GM12878 (cell line): ENCODE results near the gene ZNF691. TPM values are rescaled to one million over a fixed set of nuclear protein-coding genes. Genes with fewer than 3 reads are reported as not detected.
A peak's percentile ranks its signal among the peaks of the same experiment; 100 is the strongest.

Experiments used
- CBX5 ChIP-seq: sonication (generic); IDR thresholded peaks from 2 replicates; pipeline ENCODE4 v1.6.1; 2016; ENCODE audit warnings: low read depth, moderate library complexity, mild to moderate bottlenecking, inconsistent platforms
- CEBPB ChIP-seq, 2 experiments: fragments of 150-350 bp in 1 of 2; IDR thresholded peaks; 2 replicates each; pipeline ENCODE4 v1.6.1; 2012 to 2014; ENCODE audit warnings: low read depth in 2 of 2, low read length in 2 of 2, borderline replicate concordance in 1 of 2, inconsistent platforms in 1 of 2
- CTCF ChIP-seq, 3 experiments: IDR thresholded peaks in 2 of 3; conservative IDR thresholded peaks in 1 of 3; 2 replicates each; pipeline ENCODE4 v1.5.1; 2011; ENCODE audit warnings: low read depth in 3 of 3, low read length in 3 of 3, mild to moderate bottlenecking in 3 of 3, control low read depth in 2 of 3, moderate library complexity in 2 of 3, inconsistent platforms in 1 of 3, mixed read lengths in 1 of 3; ENCODE audit not compliant: control insufficient read depth in 2 of 3, insufficient read depth in 1 of 3; ENCODE audit errors: extremely low read depth in 1 of 3
- E2F4 ChIP-seq: IDR thresholded peaks from 2 replicates; pipeline ENCODE4 v1.6.1; 2012; ENCODE audit warnings: low read depth, low read length, improper control_type of control experiment
- ESRRA ChIP-seq: IDR thresholded peaks from 2 replicates; pipeline ENCODE4 v1.6.1; 2012; ENCODE audit warnings: mild to moderate bottlenecking, low read length, improper control_type of control experiment
- FOXK2 ChIP-seq: fragments of 450-650 bp; IDR thresholded peaks from 2 replicates; pipeline ENCODE4 v1.6.1; 2017; ENCODE audit warnings: mild to moderate bottlenecking, moderate library complexity
- IRF3 ChIP-seq: fragments of 450-650 bp; IDR thresholded peaks from 2 replicates; pipeline ENCODE4 v1.6.1; 2014; ENCODE audit warnings: mild to moderate bottlenecking
- MXI1 ChIP-seq: fragments of 150-350 bp; IDR thresholded peaks from 2 replicates; pipeline ENCODE4 v1.6.1; 2011; ENCODE audit warnings: low read depth, mild to moderate bottlenecking, inconsistent platforms, low read length, improper control_type of control experiment
- NR2C1 ChIP-seq: fragments of 450-650 bp; IDR thresholded peaks from 2 replicates; pipeline ENCODE4 v1.6.1; 2017; ENCODE audit warnings: antibody characterized with exemption, mild to moderate bottlenecking, moderate library complexity
- PAX5 ChIP-seq: IDR thresholded peaks from 2 replicates; pipeline ENCODE4 v1.6.1; 2011; ENCODE audit warnings: low read depth, low read length, borderline replicate concordance
- POLR2AphosphoS2 ChIP-seq: IDR thresholded peaks from 2 replicates; pipeline ENCODE4 v1.6.1; 2011; ENCODE audit warnings: low read depth, mild to moderate bottlenecking, low read length, improper control_type of control experiment, moderate library complexity
- RELA ChIP-seq: fragments of 450-650 bp; IDR thresholded peaks from 2 replicates; pipeline ENCODE4 v1.8.0; 2014; ENCODE audit warnings: borderline replicate concordance; ENCODE audit not compliant: partially characterized antibody
- STAT1 ChIP-seq: fragments of 450-650 bp; conservative IDR thresholded peaks from 2 replicates; pipeline ENCODE4 v1.6.1; 2014; ENCODE audit warnings: antibody characterized with exemption, mild to moderate bottlenecking
- STAT3 ChIP-seq: IDR thresholded peaks from 2 replicates; pipeline ENCODE4 v1.6.1; 2011; ENCODE audit warnings: low read depth, low read length, improper control_type of control experiment
- TAF1 ChIP-seq: IDR thresholded peaks from 2 replicates; pipeline ENCODE4 v1.6.1; 2011; ENCODE audit warnings: mild to moderate bottlenecking, low read depth, low read length, borderline replicate concordance
- ZNF687 ChIP-seq: fragments of 450-650 bp; IDR thresholded peaks from 2 replicates; pipeline ENCODE4 v1.6.1; 2017; ENCODE audit warnings: mild to moderate bottlenecking, moderate library complexity
- ZZZ3 ChIP-seq: IDR thresholded peaks from 2 replicates; pipeline ENCODE4 v1.6.1; 2011; ENCODE audit warnings: low read depth; ENCODE audit not compliant: control insufficient read depth, insufficient read length
- polyA plus RNA-seq, 11 experiments: library from polyadenylated mRNA; depleted of rRNA in 4 of 11; unstranded in 6 of 11; stranded (reverse) in 5 of 11; fragments of >200 nt; fragmentation: Nextera tagmentation in 4 of 11; fragmentation: Illumina TruSeq in 1 of 11; extraction: Ambion mirVana in 4 of 11; extraction: Trizol in 1 of 11; gene quantifications; 1 replicate in 1 of 11; 2 replicates in 10 of 11; pipeline versions ENCODE4 v1.2.1 to v1.2.3, GENCODE V29; 2011 to 2016; ENCODE audit warnings: inconsistent platforms in 2 of 11, missing spikeins in 2 of 11, low read depth in 1 of 11
- total RNA-seq, 4 experiments: library from RNA; depleted of rRNA in 3 of 4; stranded (reverse); fragments of >200 nt in 3 of 4; fragmentation: Illumina TruSeq in 1 of 4; extraction: Trizol in 1 of 4; gene quantifications; 2 replicates each; pipeline versions ENCODE4 v1.2.1 to v1.2.3, GENCODE V29; 2013 to 2021

The ZNF691 gene
- total and polyA plus RNA-seq, 10 of the 15 experiments (the other 5 are each of a cell fraction or from before 2014, with no cell fraction given), result 8.5 to 16.2 (median 12.2) TPM

- TF ChIP-seq NR2C1, result peak; percentile 74
- TF ChIP-seq POLR2AphosphoS2, result 0 out of 2 replicates have a peak, but pooled peaks have one; percentile 12
- no peak for TF ChIP-seq FOXK2
- peak; percentile 94 for TF ChIP-seq IRF3
- TF ChIP-seq TAF1, result peak; percentile 59; the same call in 1 of the 2 replicates
- TF ChIP-seq ZZZ3, result no peak
- no peak for TF ChIP-seq STAT3
- no peak for TF ChIP-seq ESRRA
- no peak for TF ChIP-seq E2F4
- TF ChIP-seq PAX5, result no peak
- TF ChIP-seq ZNF687, result no peak
- TF ChIP-seq CEBPB (IDR thresholded peaks at IDR 0.05; ENCODE audit: borderline replicate concordance in 1 of 2, low read depth in 2 of 2, low read length in 2 of 2), result no peak
- no peak for TF ChIP-seq STAT1
- TF ChIP-seq CTCF (IDR thresholded peaks at IDR 0.05 in 2 of 3, conservative IDR thresholded peaks at IDR 0.05 in 1 of 3; ENCODE audit: control insufficient read depth in 2 of 3, extremely low read depth in 1 of 3, insufficient read depth in 1 of 3, low read depth in 3 of 3, low read length in 3 of 3), result peak; percentile 35 to 45 (median 39)
- peak; percentile 7; the same call in 1 of the 2 replicates for TF ChIP-seq MXI1
- peak; percentile 14 for TF ChIP-seq RELA
- TF ChIP-seq CBX5, result no peak
Measured at GRCh38 chr1:42846257-42847110, at the start of gene ZNF691 (continued).
